Pancreas (tissue), 10 donors: ENCODE results near the gene CTPS1. TPM values are rescaled to one million over a fixed set of nuclear protein-coding genes. Genes with fewer than 3 reads are reported as not detected.

Experiments used
- ATAC-seq, 4 donors: fragments of 200-7000 bp; cut with Tn5 transposase; one replicate each; pipeline versions ENCODE4 v1.8.0 to v1.9.1; 2020; ENCODE audit warnings: mild to moderate bottlenecking in 4 of 4, moderate library complexity in 4 of 4
- DNase-seq, 6 donors: peaks; one replicate each; pipeline ENCODE4 v3.0.0-alpha.2; 2020
- FAIRE-seq: peaks from 2 replicates; lab custom pipeline; 2012; peaks lifted over from hg19 to GRCh38; lab: Jason Lieb, UNC
- H3K27ac ChIP-seq, 4 donors: fragments of 200-600 bp; sonication (generic); 1 replicate in 3 of 4; 2 replicates in 1 of 4; pipeline versions ENCODE4 v1.5.0 to v1.8.0; 2020
- H3K27me3 ChIP-seq, 4 donors: fragments of 200-600 bp; one replicate each; pipeline ENCODE4 v1.8.0; 2021
- H3K36me3 ChIP-seq, 3 donors: fragments of 200-600 bp; sonication (generic) in 1 of 3; one replicate each; pipeline versions ENCODE4 v1.5.0 to v1.8.0; 2020 to 2021
- H3K4me1 ChIP-seq, 3 donors: fragments of 200-600 bp; one replicate each; pipeline ENCODE4 v1.8.0; 2021
- H3K4me3 ChIP-seq, 4 donors: fragments of 200-600 bp; sonication (generic) in 2 of 4; one replicate each; pipeline versions ENCODE4 v1.5.0 to v1.8.0; 2020 to 2021
- H3K9me3 ChIP-seq, 4 donors: fragments of 200-600 bp; one replicate each; pipeline ENCODE4 v1.8.0; 2021
- CTCF ChIP-seq, 4 donors: fragments of 200-600 bp; sonication (generic) in 3 of 4; IDR thresholded peaks; one replicate each; pipeline versions ENCODE4 v1.5.0 to v1.8.0; 2021; ENCODE audit warnings: antibody characterized with exemption in 4 of 4
- WGBS, 2 donors: extraction: QIAGEN DNeasy Blood & Tissue Kit; methylation state at CpG; one replicate each; pipeline ENCODE4 v1.1.7; 2013; 5-methylcytosine and 5-hydroxymethylcytosine counted together
- intact Hi-C, 3 donors: fragments of 100-400 bp; cut with DNase I; formaldehyde crosslinking; loops; one replicate each; pipeline versions ENCODE4 v1.11.1 to v1.14.2; 2022
- polyA plus RNA-seq, 2 donors: library from polyadenylated mRNA; stranded (reverse); fragments of 200-250 nt; gene quantifications; one replicate each; pipeline ENCODE4 v1.2.3, GENCODE V29; 2013
- total RNA-seq, 6 donors: library from RNA; stranded (reverse); fragmentation: NEBNext Ultra II Directional in 4 of 6; extraction: Animal tissue kit (Norgen Biotek cat#: 25700) in 4 of 6; gene quantifications; one replicate each; pipeline versions ENCODE4 v1.2.1 to v1.2.4, GENCODE V29; 2021 to 2023
- donor health status: healthy with polysubstance abuse.
- donor health status: DM: no; HTN: no; CAD: no; lungs with moderate emphysema.
- donor health status: DM: no; HTN: no; CAD: no.
- donor health status: control.
- donor health status: control.
- donor health status: Bipolar disorder and iron deficiency.
- donor health status: DM: yes; HTN: yes; CAD: no.
- donor health status: DM: no; HTN: no; CAD: no.
- donor health status: DM: no; HTN: no; CAD: no.
- donor health status: DM: yes; HTN: yes; CAD: no.

Gene CTPS1
- total and polyA plus RNA-seq, 8 donors: 4.1 to 8.7 (median 7.3) TPM

DNA sequence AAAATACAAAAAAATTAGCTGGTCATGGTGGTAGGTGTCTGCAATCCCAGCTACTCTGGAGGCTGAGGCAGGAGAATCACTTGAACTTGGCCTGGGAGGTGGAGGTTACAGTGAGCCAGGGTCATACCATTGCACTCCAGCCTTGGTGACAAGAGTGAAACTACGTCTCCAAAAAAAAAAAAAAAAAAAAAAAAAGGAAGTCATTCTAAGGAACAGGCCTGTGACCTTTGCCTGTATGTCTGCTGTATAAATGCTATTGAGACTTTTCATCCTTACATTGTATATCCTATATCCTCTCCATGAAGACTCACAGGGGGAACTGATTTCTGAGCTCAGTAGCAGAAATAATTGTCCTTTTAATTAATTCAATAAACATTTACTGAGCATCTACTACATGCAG is 7.5 kb upstream of the CTPS1 start:
- FAIRE-seq: no peak
- ATAC-seq: no peak
- no peak for TF ChIP-seq CTCF (IDR thresholded peaks at IDR 0.05)
- H3K9me3 ChIP-seq: no peaks in the 10 kb centered on the region
- H3K27ac ChIP-seq: no peak overlapping the region
- no peaks in the 10 kb centered on the region for H3K27me3 ChIP-seq
- no peak for DNase-seq
- intact Hi-C loops: no loop called here
- no peaks in the 10 kb centered on the region for H3K4me1 ChIP-seq
- WGBS, 2 donors: 88 to 100% methylated on average over 1 of the region's 1 CpG
- H3K36me3 ChIP-seq: no peaks in the 10 kb centered on the region
- no peak overlapping the region for H3K4me3 ChIP-seq

DNA sequence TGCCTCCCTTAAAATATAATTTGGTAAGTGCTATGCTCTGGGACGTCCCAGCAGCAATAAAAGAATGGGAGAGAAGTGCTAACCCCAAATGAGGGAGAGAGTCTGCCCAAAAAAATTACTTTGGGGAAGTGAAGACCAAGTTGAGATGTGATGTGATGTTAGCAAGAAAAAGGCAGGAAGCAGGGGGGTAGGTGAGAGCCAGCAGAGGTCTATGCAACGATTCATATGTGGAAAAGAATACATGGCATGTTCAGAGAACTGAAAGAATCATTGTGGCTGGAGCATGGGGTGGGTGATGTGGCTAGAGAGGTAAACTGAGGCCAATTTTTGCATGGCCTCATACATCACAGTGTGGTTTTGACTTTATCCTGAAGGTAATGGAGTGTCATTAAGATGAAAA is 5.6 kb upstream of the CTPS1 start:
- FAIRE-seq (no peak), DNase-seq (no peak), ATAC-seq (no peak)
- Histone ChIP-seq H3K36me3 (no peaks in the 10 kb centered on the region), H3K27ac (no peak overlapping the region), H3K4me3 (no peak overlapping the region), H3K9me3 (no peaks in the 10 kb centered on the region), H3K27me3 (no peaks in the 10 kb centered on the region), H3K4me1 (no peaks in the 10 kb centered on the region)
- no peak for TF ChIP-seq CTCF (IDR thresholded peaks at IDR 0.05)
- intact Hi-C loops: no loop called here
- WGBS, 2 donors: 44 to 71% methylated on average over 2 of the region's 2 CpGs

GRCh38 chr1:40974945-40975344 is 4.6 kb upstream of the CTPS1 start:
- Histone ChIP-seq H3K27me3 (no peaks in the 10 kb centered on the region), H3K27ac (no peak overlapping the region), H3K36me3 (no peaks in the 10 kb centered on the region), H3K9me3 (no peaks in the 10 kb centered on the region), H3K4me3 (no peak overlapping the region), H3K4me1 (no peaks in the 10 kb centered on the region)
- DNase-seq (no peak), ATAC-seq (no peak), FAIRE-seq (no peak)
- intact Hi-C loops: no loop called here
- WGBS, 2 donors: 80 to 81% methylated on average over 9 of the region's 9 CpGs
- TF ChIP-seq CTCF (IDR thresholded peaks at IDR 0.05): no peak

DNA sequence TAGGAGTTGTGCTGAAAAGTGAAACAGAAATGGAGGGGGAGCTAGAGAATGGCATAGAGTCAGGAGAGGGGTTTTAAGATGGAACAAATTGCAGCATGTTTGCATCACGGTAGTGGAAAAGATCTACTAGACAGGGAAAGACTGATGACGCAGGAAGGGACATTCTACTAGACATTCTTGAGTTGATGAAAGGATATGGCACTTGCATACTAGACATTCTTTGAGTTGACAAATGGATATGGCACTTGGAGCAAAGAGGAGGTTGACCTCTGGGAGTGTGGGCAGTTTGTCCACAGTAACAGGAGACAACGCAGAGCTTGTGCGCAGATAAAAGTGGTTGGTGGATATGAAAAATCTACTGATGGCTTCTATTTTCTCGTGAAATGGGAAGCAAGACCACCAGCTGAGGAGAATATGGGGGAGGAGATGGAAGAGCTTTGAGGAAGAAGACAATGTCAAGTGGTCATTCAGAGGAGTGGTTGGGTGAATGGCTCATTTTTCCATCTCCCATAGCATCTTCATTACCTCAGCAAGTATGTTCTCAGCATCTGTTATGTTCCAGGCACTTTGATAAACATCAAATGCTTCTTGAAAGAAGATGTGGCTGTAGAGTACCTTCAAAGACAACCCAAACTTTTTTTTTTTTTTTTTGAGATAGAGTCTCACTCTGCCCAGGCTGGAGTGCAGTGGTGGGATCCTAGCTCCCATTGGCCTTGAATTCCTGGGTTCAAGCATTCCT is 2.4 kb upstream of the CTPS1 start:
- intact Hi-C loops: no loop called here
- H3K27ac ChIP-seq: no peak overlapping the region
- H3K36me3 ChIP-seq: no peaks in the 10 kb centered on the region
- ATAC-seq (no peak), FAIRE-seq (no peak), DNase-seq (no peak)
- H3K9me3 ChIP-seq: no peaks in the 10 kb centered on the region
- no peak for TF ChIP-seq CTCF (IDR thresholded peaks at IDR 0.05)
- 78 to 89% methylated on average over 5 of the region's 5 CpGs for WGBS, 2 donors
- no peaks in the 10 kb centered on the region for H3K27me3 ChIP-seq
- no peak overlapping the region for H3K4me3 ChIP-seq
- peaks cover 0 to 15% (median 9%) of the 10 kb centered on the region in 3 donors for H3K4me1 ChIP-seq

DNA sequence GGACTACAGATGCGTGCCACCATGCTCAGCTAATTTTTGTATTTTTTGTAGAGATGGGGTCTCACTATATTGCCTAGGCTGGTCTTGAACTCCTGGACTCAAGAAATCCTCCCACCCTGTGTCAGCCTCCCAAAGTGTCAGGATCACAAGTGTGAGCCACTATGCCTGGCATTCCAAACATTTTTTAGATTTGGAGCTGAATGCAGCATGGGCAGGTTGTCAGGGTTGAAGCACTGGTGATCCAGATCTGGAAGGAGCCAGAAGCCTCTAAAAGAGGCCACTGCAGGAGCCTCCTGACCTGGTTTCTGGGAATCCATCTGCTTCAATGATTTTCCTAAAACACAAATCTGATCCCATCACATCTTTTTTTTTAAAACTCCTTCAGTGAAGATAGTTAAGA is 1.8 kb upstream of the CTPS1 start:
- DNase-seq (no peak), FAIRE-seq (no peak), ATAC-seq (no peak)
- Histone ChIP-seq H3K27ac (no peak overlapping the region), H3K9me3 (no peaks in the 10 kb centered on the region), H3K4me1 (peaks cover 0 to 17% (median 11%) of the 10 kb centered on the region in 3 donors), H3K27me3 (no peaks in the 10 kb centered on the region), H3K4me3 (no peak overlapping the region), H3K36me3 (no peaks in the 10 kb centered on the region)
- 83 to 93% methylated on average over 1 of the region's 1 CpG for WGBS, 2 donors
- TF ChIP-seq CTCF (IDR thresholded peaks at IDR 0.05): no peak
- intact Hi-C loops: no loop called here
